Mesenchymal stem cell (in vitro differentiated cells and primary cell): Measurements from ENCODE around the gene CFAP74.

Experiments
- DNase-seq: peaks from one replicate; pipeline ENCODE4 v3.0.0-alpha.2; 2013
- H2AFZ ChIP-seq: one replicate; pipeline ENCODE4 v1.6.1; 2013; ENCODE audit warnings: low read depth, mild to moderate bottlenecking, control low read depth, inconsistent platforms, low read length, moderate library complexity
- H2AK5ac ChIP-seq: 2 replicates; pipeline ENCODE4 v1.6.1; 2013; ENCODE audit warnings: low read length, moderate library complexity, mild to moderate bottlenecking, inconsistent platforms; ENCODE audit not compliant: severe bottlenecking
- H2BK120ac ChIP-seq: one replicate; pipeline ENCODE4 v1.6.1; 2013; ENCODE audit warnings: low read depth, mild to moderate bottlenecking, inconsistent platforms, low read length, moderate library complexity
- H2BK12ac ChIP-seq, 2 experiments: one replicate each; pipeline ENCODE4 v1.6.1; 2013; ENCODE audit warnings: inconsistent platforms in 2 of 2, low read length in 2 of 2, mild to moderate bottlenecking in 2 of 2, moderate library complexity in 2 of 2, control low read depth in 1 of 2
- H2BK15ac ChIP-seq: one replicate; pipeline ENCODE4 v1.6.1; 2013; ENCODE audit warnings: mild to moderate bottlenecking, low read depth, inconsistent platforms; ENCODE audit not compliant: poor library complexity, severe bottlenecking
- H2BK5ac ChIP-seq: 2 replicates; pipeline ENCODE4 v1.6.1; 2013; ENCODE audit warnings: low read depth, mild to moderate bottlenecking, low read length, control low read depth, inconsistent platforms; ENCODE audit not compliant: poor library complexity, severe bottlenecking
- H3K14ac ChIP-seq, 2 experiments: one replicate each; pipeline ENCODE4 v1.6.1; 2013; ENCODE audit warnings: inconsistent platforms in 2 of 2, low read length in 2 of 2, control low read depth in 1 of 2, mild to moderate bottlenecking in 1 of 2, moderate library complexity in 1 of 2
- H3K18ac ChIP-seq, 2 experiments: one replicate each; pipeline ENCODE4 v1.6.1; 2013; ENCODE audit warnings: inconsistent platforms in 2 of 2, low read length in 2 of 2, control low read depth in 1 of 2, low read depth in 1 of 2, mild to moderate bottlenecking in 1 of 2
- H3K23ac ChIP-seq, 2 experiments: one replicate each; pipeline ENCODE4 v1.6.1; 2013; ENCODE audit warnings: inconsistent platforms in 2 of 2, low read length in 2 of 2, mild to moderate bottlenecking in 2 of 2, moderate library complexity in 2 of 2, control low read depth in 1 of 2
- H3K27ac ChIP-seq: 2 replicates; pipeline ENCODE4 v1.5.1; 2013; ENCODE audit warnings: mild to moderate bottlenecking, moderate library complexity, low read length, control low read depth, inconsistent platforms; ENCODE audit not compliant: poor library complexity, severe bottlenecking
- H3K27me3 ChIP-seq, 2 experiments: 2 replicates each; pipeline versions ENCODE4 v1.6.1 to v1.7.0; 2013; ENCODE audit warnings: low read length in 2 of 2, mild to moderate bottlenecking in 2 of 2, moderate library complexity in 2 of 2, control low read depth in 1 of 2, inconsistent platforms in 1 of 2; ENCODE audit not compliant: control insufficient read depth in 1 of 2, insufficient read depth in 1 of 2
- H3K36me3 ChIP-seq, 2 experiments: 2 replicates each; pipeline versions ENCODE4 v1.6.1 to v1.7.0; 2013; ENCODE audit warnings: low read length in 2 of 2, control low read depth in 1 of 2, inconsistent platforms in 1 of 2, low read depth in 1 of 2, mild to moderate bottlenecking in 1 of 2; ENCODE audit not compliant: insufficient read depth in 2 of 2, control insufficient read depth in 1 of 2
- H3K4ac ChIP-seq, 2 experiments: one replicate each; pipeline ENCODE4 v1.6.1; 2013; ENCODE audit warnings: inconsistent platforms in 2 of 2, low read length in 2 of 2, mild to moderate bottlenecking in 2 of 2, moderate library complexity in 2 of 2, control low read depth in 1 of 2, low read depth in 1 of 2
- H3K4me1 ChIP-seq: 2 replicates; pipeline ENCODE4 v1.6.1; 2013; ENCODE audit warnings: low read depth, low read length, control low read depth; ENCODE audit not compliant: control insufficient read depth, insufficient read depth
- H3K4me2 ChIP-seq: 2 replicates; pipeline ENCODE4 v1.6.1; 2013; ENCODE audit warnings: low read length, mild to moderate bottlenecking, inconsistent platforms; ENCODE audit not compliant: poor library complexity, severe bottlenecking
- H3K4me3 ChIP-seq, 2 experiments: 2 replicates each; pipeline versions ENCODE4 v1.5.1 to v1.7.0; 2013; ENCODE audit warnings: low read length in 2 of 2, mild to moderate bottlenecking in 2 of 2, control low read depth in 1 of 2, low read depth in 1 of 2; ENCODE audit not compliant: insufficient read depth in 1 of 2
- H3K79me1 ChIP-seq: replicated peaks from 2 replicates; pipeline ENCODE4 v1.6.1; 2013; ENCODE audit warnings: mild to moderate bottlenecking, control low read depth, low read length, inconsistent platforms; ENCODE audit not compliant: poor library complexity, severe bottlenecking
- H3K9ac ChIP-seq: 2 replicates; pipeline ENCODE4 v1.7.0; 2013; ENCODE audit warnings: mild to moderate bottlenecking, low read length, moderate library complexity
- H3K9me3 ChIP-seq: 2 replicates; pipeline ENCODE4 v1.7.0; 2013; ENCODE audit warnings: mild to moderate bottlenecking, low read length; ENCODE audit not compliant: control insufficient read depth
- H4K8ac ChIP-seq: one replicate; pipeline ENCODE4 v1.6.1; 2013; ENCODE audit warnings: inconsistent platforms, mild to moderate bottlenecking, low read length, moderate library complexity
- H4K91ac ChIP-seq: one replicate; pipeline ENCODE4 v1.6.1; 2013; ENCODE audit warnings: mild to moderate bottlenecking, low read length, inconsistent platforms
- WGBS: methylation state at CpG from one replicate; pipeline ENCODE4 v1.1.7; 2013; ENCODE audit warnings: mixed read lengths; 5-methylcytosine and 5-hydroxymethylcytosine counted together

CFAP74 gene

GRCh38 chr1:1974834-1975233 lies 28.8 kb downstream of the CFAP74 start:
- H3K27me3 ChIP-seq, result peaks cover 4 to 36% of the 10 kb centered on the region in 2 experiments
- no peak overlapping the region for H3K14ac ChIP-seq
- H3K4me1 ChIP-seq, result peaks cover 4% of the 10 kb centered on the region
- no peaks in the 10 kb centered on the region for H3K79me1 ChIP-seq
- H4K8ac ChIP-seq, result no peak overlapping the region
- H3K27ac ChIP-seq, result no peak overlapping the region
- no peak overlapping the region for H4K91ac ChIP-seq
- H3K36me3 ChIP-seq, result no peaks in the 10 kb centered on the region
- no peak overlapping the region for H3K9ac ChIP-seq
- no peak overlapping the region for H3K4me2 ChIP-seq
- H3K23ac ChIP-seq, result no peak overlapping the region
- DNase-seq, result no peak
- no peak overlapping the region for H2AK5ac ChIP-seq
- 85% methylated on average over 22 of the region's 22 CpGs for WGBS
- H3K4ac ChIP-seq, result no peak overlapping the region
- no peak overlapping the region for H2BK15ac ChIP-seq
- H2BK12ac ChIP-seq, result no peak overlapping the region
- no peak overlapping the region for H2BK120ac ChIP-seq
- H3K18ac ChIP-seq, result no peak overlapping the region
- H3K4me3 ChIP-seq, result no peak overlapping the region
- no peak overlapping the region for H2AFZ ChIP-seq
- no peak overlapping the region for H2BK5ac ChIP-seq
- H3K9me3 ChIP-seq, result no peaks in the 10 kb centered on the region

- Histone ChIP-seq H3K23ac (no peak overlapping the region), H3K14ac (no peak overlapping the region), H4K91ac (no peak overlapping the region), H3K4me1 (peaks cover 2% of the 10 kb centered on the region), H2BK15ac (peak overlapping the region; percentile 17), H3K4me2 (no peak overlapping the region), H4K8ac (no peak overlapping the region), H3K4ac (no peak overlapping the region), H3K9ac (no peak overlapping the region), H3K36me3 (no peaks in the 10 kb centered on the region), H2AFZ (no peak overlapping the region), H2AK5ac (no peak overlapping the region), H2BK12ac (no peak overlapping the region), H3K27me3 (peaks cover 4 to 38% of the 10 kb centered on the region in 2 experiments), H3K9me3 (no peaks in the 10 kb centered on the region), H3K4me3 (no peak overlapping the region), H3K79me1 (no peaks in the 10 kb centered on the region), H2BK5ac (no peak overlapping the region), H3K27ac (no peak overlapping the region), H3K18ac (no peak overlapping the region), H2BK120ac (no peak overlapping the region)
- DNase-seq, result no peak
- WGBS, result 85% methylated on average over 34 of the region's 34 CpGs
Measured at GRCh38 chr1:1973716-1974642, 29.6 kb downstream of the CFAP74 start.

GRCh38 chr1:1972976-1973715 lies 30.4 kb downstream of the CFAP74 start:
- H3K4ac ChIP-seq, result no peak overlapping the region

DNA sequence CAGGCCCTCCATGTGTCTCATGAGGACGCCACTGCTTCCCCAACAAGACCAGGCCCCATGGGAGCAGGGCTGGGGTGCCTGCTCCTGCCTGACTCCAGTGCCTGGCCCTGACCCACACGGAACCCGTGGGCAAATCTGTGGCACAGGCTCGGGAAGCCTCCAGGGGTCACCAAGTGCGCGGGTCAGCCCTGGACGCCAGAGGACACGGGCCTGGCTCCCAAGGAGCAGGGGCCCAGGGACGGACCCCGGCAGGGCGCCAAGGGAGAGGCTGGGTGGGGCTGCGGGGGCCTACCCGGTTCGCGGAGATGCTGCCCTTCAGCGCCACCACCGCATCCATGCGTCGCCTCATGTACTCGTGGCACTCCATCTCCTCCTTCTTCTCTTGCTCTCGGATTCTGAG lies 31.9 kb downstream of the CFAP74 start:
- H3K4ac ChIP-seq, result no peak overlapping the region
- H3K79me1 ChIP-seq, result no peaks in the 10 kb centered on the region
- H2BK5ac ChIP-seq, result no peak overlapping the region
- no peak overlapping the region for H3K18ac ChIP-seq
- no peak overlapping the region for H4K91ac ChIP-seq
- H3K9ac ChIP-seq, result no peak overlapping the region
- H3K14ac ChIP-seq, result no peak overlapping the region
- H4K8ac ChIP-seq, result no peak overlapping the region
- 92% methylated on average over 21 of the region's 21 CpGs for WGBS
- H2BK12ac ChIP-seq, result no peak overlapping the region
- no peak overlapping the region for H3K23ac ChIP-seq
- no peak overlapping the region for H3K27ac ChIP-seq
- no peak overlapping the region for H2BK120ac ChIP-seq
- H3K4me3 ChIP-seq, result no peak overlapping the region
- H3K27me3 ChIP-seq, result peaks cover 0 to 49% of the 10 kb centered on the region in 2 experiments
- H3K9me3 ChIP-seq, result no peaks in the 10 kb centered on the region
- DNase-seq, result no peak
- H3K4me1 ChIP-seq, result peaks cover 2% of the 10 kb centered on the region
- H2AFZ ChIP-seq, result no peak overlapping the region
- no peak overlapping the region for H3K4me2 ChIP-seq
- H2AK5ac ChIP-seq, result no peak overlapping the region
- no peaks in the 10 kb centered on the region for H3K36me3 ChIP-seq
- H2BK15ac ChIP-seq, result no peak overlapping the region

More at GRCh38 chr1:1972976-1973715, 30.4 kb downstream of the CFAP74 start:
- no peak overlapping the region for H2BK15ac ChIP-seq
- no peaks in the 10 kb centered on the region for H3K36me3 ChIP-seq
- no peak overlapping the region for H2BK5ac ChIP-seq
- H4K8ac ChIP-seq, result no peak overlapping the region
- 80% methylated on average over 22 of the region's 22 CpGs for WGBS
- H3K27ac ChIP-seq, result no peak overlapping the region
- peaks cover 4 to 43% of the 10 kb centered on the region in 2 experiments for H3K27me3 ChIP-seq
- no peak overlapping the region for H3K9ac ChIP-seq
- no peak overlapping the region for H2BK12ac ChIP-seq
- H3K4me1 ChIP-seq, result peaks cover 2% of the 10 kb centered on the region
- no peak overlapping the region for H3K14ac ChIP-seq
- H3K23ac ChIP-seq, result no peak overlapping the region
- H3K9me3 ChIP-seq, result no peaks in the 10 kb centered on the region
- H2BK120ac ChIP-seq, result no peak overlapping the region
- no peak overlapping the region for H3K18ac ChIP-seq
- no peak for DNase-seq
- H4K91ac ChIP-seq, result no peak overlapping the region
- no peak overlapping the region for H2AK5ac ChIP-seq
- H2AFZ ChIP-seq, result no peak overlapping the region
- no peaks in the 10 kb centered on the region for H3K79me1 ChIP-seq
- H3K4me2 ChIP-seq, result no peak overlapping the region
- H3K4me3 ChIP-seq, result no peak overlapping the region
